NT2/D1 (cell line): ENCODE measurements around the gene ACER3.

ENCODE experiments used
- DNase-seq: peaks from one replicate; pipeline ENCODE4 v3.0.0-alpha.2; 2011; ENCODE audit warnings: low read depth, low spot score
- H3K27me3 ChIP-seq: 2 replicates; pipeline ENCODE4 v1.6.0; 2011; ENCODE audit warnings: mild to moderate bottlenecking; ENCODE audit not compliant: insufficient read length, insufficient read depth
- H3K36me3 ChIP-seq: 2 replicates; pipeline ENCODE4 v1.6.1; 2011; ENCODE audit warnings: mild to moderate bottlenecking, low read length, mixed read lengths; ENCODE audit not compliant: insufficient read depth, insufficient read length
- H3K4me1 ChIP-seq: 2 replicates; pipeline ENCODE4 v1.5.1; 2011; ENCODE audit not compliant: insufficient read depth, insufficient read length
- H3K4me3 ChIP-seq: 2 replicates; pipeline ENCODE4 v1.5.1; 2011; ENCODE audit warnings: low read depth; ENCODE audit not compliant: insufficient read length
- H3K9ac ChIP-seq: 2 replicates; pipeline ENCODE4 v1.6.0; 2011; ENCODE audit warnings: low read depth; ENCODE audit not compliant: insufficient read length
- H3K9me3 ChIP-seq: 2 replicates; pipeline ENCODE4 v1.5.1; 2011; ENCODE audit warnings: mild to moderate bottlenecking, low read length; ENCODE audit not compliant: insufficient read depth
- SUZ12 ChIP-seq: IDR thresholded peaks from 2 replicates; pipeline ENCODE4 v1.6.1; 2011; ENCODE audit not compliant: insufficient read length, insufficient read depth; ENCODE audit errors: extremely low read depth
- YY1 ChIP-seq: IDR thresholded peaks from 2 replicates; pipeline ENCODE4 v1.6.1; 2011; ENCODE audit not compliant: insufficient read length, insufficient read depth
- ZNF274 ChIP-seq: IDR thresholded peaks from 2 replicates; pipeline ENCODE4 v1.6.1; 2011; ENCODE audit warnings: mild to moderate bottlenecking, low read depth, low read length

The ACER3 gene

DNA sequence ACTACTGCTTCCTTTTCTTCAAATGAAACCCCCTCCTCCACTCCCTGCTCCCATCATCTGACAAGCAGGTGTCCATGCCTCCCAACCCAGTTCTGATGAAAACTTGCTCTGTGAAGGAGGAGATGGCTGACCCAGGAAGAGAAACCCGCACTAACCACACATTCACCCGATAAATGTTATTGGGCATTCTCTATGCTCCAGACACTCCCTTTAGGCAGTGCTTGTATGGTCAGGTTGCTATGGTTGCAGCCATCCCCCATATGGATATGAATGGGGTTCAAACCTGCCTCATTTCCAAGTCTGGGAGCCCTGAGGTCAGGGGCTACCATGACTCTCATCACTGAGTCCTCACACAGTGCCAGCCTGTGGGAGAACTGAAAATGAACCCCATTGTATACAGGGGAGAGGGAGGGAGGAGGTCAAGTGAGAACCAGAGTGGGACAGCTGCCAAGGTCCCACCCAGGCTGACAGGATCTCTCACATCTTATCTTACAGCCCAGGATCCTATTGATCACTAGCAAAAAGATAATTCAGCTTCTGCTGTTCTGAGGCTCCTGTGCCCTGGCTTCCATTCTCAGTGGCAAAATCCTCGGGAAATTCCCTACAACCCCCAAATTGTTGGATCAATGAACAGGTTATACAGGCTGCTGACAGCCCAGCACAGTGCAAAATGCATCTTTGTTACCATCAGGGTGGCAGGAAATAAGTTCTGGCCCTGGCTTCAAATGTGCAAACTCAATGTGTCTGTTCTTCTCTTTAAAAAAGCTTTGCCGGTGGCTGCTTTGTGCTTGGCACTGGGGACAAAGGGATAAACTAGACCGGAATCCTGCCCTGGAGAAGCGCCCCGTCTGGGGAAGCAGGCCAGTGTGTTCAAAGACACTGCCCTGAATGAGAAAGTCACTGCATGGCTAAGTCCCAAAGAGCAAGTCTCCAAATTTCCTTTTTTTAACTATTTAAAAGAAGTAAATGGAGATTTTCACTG lies 22.7 kb upstream of the ACER3 start:
- Histone ChIP-seq H3K9me3 (no peaks in the 10 kb centered on the region), H3K9ac (no peak overlapping the region), H3K4me3 (no peak overlapping the region), H3K4me1 (peaks cover 4% of the 10 kb centered on the region), H3K36me3 (no peaks in the 10 kb centered on the region), H3K27me3 (no peaks in the 10 kb centered on the region)
- no peak for DNase-seq
- no peak for TF ChIP-seq ZNF274
- no peak for TF ChIP-seq YY1
- no peak for TF ChIP-seq SUZ12

DNA sequence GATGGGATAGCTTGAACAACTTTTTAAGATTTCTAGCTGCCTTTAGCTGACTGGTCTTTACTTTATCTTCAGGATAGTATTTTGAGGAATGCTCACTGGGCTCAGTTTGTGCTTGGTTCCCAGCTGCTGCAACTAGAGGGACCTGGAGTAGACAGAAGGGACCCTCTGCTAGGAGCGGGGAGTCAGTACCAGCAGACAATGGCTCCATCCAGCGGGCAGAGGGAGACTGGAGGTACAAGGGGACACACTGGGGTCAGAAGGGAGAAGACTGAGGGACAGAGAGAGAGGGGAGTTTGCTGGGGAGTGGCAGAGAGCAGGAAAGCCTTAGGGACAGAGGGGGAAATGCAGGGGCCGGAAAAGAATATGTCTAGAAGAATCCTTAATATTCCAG lies 22.0 kb upstream of the ACER3 start:
- Histone ChIP-seq H3K36me3 (no peaks in the 10 kb centered on the region), H3K4me1 (peaks cover 4% of the 10 kb centered on the region), H3K4me3 (no peak overlapping the region), H3K9ac (no peak overlapping the region), H3K9me3 (no peaks in the 10 kb centered on the region), H3K27me3 (no peaks in the 10 kb centered on the region)
- no peak for DNase-seq
- no peak for TF ChIP-seq YY1
- no peak for TF ChIP-seq ZNF274
- TF ChIP-seq SUZ12 = no peak

GRCh38 chr11:76839311-76839710 lies 21.4 kb upstream of the ACER3 start:
- Histone ChIP-seq H3K9ac (no peak overlapping the region), H3K4me3 (no peak overlapping the region), H3K4me1 (peaks cover 4% of the 10 kb centered on the region), H3K27me3 (no peaks in the 10 kb centered on the region), H3K9me3 (no peaks in the 10 kb centered on the region), H3K36me3 (no peaks in the 10 kb centered on the region)
- DNase-seq = no peak
- TF ChIP-seq SUZ12 = no peak
- TF ChIP-seq ZNF274 = no peak
- no peak for TF ChIP-seq YY1

DNA sequence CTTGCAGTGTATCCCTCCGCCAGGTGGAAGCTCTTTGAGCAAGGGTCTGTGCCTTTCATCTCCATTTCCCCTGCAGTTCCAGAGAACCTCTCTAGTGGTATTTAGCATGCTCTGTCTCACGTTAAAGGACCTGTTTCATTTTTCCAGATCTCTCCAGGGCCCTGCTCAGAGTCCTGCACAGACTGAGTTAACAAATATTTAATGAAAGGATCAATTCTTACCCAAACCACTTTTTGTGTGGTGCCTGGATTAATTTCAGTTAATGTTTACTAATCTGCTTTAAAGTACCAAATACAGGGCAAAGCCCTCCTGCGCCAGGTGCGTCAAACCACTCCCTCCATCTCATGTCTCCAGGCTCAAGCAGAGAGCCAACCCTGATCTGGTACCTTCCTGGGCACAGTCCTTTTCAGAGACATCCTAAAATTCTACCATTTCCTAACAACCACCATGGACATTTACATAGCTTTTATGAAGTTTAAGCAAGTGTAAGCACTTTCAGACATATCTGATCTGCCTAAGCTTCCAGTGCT lies 18.7 kb upstream of the ACER3 start:
- Histone ChIP-seq H3K4me3 (no peak overlapping the region), H3K4me1 (peaks cover 4% of the 10 kb centered on the region), H3K27me3 (no peaks in the 10 kb centered on the region), H3K9me3 (no peaks in the 10 kb centered on the region), H3K9ac (no peak overlapping the region), H3K36me3 (no peaks in the 10 kb centered on the region)
- no peak for TF ChIP-seq ZNF274
- TF ChIP-seq SUZ12 = no peak
- no peak for TF ChIP-seq YY1
- no peak for DNase-seq

- H3K36me3 ChIP-seq = no peaks in the 10 kb centered on the region
- no peak overlapping the region for H3K4me3 ChIP-seq
- TF ChIP-seq ZNF274 = no peak
- H3K4me1 ChIP-seq = no peaks in the 10 kb centered on the region
- H3K9ac ChIP-seq = no peak overlapping the region
- H3K27me3 ChIP-seq = no peaks in the 10 kb centered on the region
- no peak for DNase-seq
- H3K9me3 ChIP-seq = no peaks in the 10 kb centered on the region
Measured at GRCh38 chr11:76843907-76844306, 16.8 kb upstream of the ACER3 start.

GRCh38 chr11:76844511-76844910 lies 16.2 kb upstream of the ACER3 start:
- Histone ChIP-seq H3K27me3 (no peaks in the 10 kb centered on the region), H3K36me3 (no peaks in the 10 kb centered on the region), H3K9ac (no peak overlapping the region), H3K4me3 (no peak overlapping the region), H3K4me1 (no peaks in the 10 kb centered on the region), H3K9me3 (no peaks in the 10 kb centered on the region)
- no peak for DNase-seq
- TF ChIP-seq ZNF274 (no peak), YY1 (no peak), SUZ12 (no peak)

- Histone ChIP-seq H3K27me3 (no peaks in the 10 kb centered on the region), H3K9me3 (no peaks in the 10 kb centered on the region), H3K9ac (no peak overlapping the region), H3K4me1 (no peaks in the 10 kb centered on the region), H3K36me3 (no peaks in the 10 kb centered on the region), H3K4me3 (no peak overlapping the region)
- no peak for DNase-seq
- TF ChIP-seq ZNF274 = no peak
- no peak for TF ChIP-seq YY1
- TF ChIP-seq SUZ12 = no peak
Measured at GRCh38 chr11:76845069-76845468, 15.6 kb upstream of the ACER3 start.
